Skin of body (tissue), 2 donors: ENCODE results near the gene PPP1R1C. TPM values are rescaled to one million over a fixed set of nuclear protein-coding genes. Genes with fewer than 3 reads are reported as not detected.

Experiments
- DNase-seq: peaks from one replicate; lab custom pipeline; 2025; lab: John Stamatoyannopoulos, UW
- total RNA-seq: library from RNA; depleted of rRNA; stranded (reverse); fragments of >200 nt; gene quantifications from one replicate; pipeline ENCODE4 v1.2.3, GENCODE V29; 2014

The PPP1R1C gene
- total RNA-seq, 1 donor from 2014 or later, result 0.59 TPM

- DNase-seq, result no peak
Observed at GRCh38 chr2:182062329-182062972, 76.8 kb downstream of the PPP1R1C start.

DNA sequence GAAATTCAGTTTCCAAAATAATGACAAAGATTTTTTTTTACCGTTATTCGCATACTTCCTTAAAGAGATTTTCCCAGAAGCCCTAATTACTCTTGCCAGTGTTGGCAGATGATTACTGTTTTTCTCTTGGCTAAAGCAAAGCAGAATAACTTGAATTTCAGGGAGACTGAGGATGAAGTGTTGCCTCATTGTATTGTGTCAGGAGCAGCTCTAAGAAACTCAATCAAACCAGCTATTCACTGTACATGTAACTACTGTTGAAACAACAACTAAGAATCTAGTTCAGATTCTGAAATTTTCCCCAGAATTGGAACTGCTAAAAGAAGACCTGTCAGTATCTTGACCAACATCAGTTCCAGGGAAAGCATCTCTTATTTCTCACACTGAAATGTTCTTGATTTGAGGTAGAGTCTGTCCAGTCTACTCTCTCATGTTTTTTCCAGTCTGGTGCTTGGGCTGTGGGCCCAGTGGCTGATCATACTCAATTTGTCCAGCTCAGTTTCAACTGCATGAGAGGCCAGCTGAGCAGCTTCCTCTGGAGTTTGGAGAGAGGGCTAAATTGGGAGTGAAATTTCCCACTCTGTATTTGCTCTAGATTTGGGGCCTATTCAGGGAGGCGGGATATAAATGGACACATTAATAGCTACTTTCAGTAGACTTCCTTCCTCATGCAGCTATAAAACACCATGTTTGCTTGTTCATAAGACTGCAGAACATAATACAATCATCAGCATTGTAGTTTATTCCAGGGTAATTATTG lies 78.5 kb downstream of the PPP1R1C start:
- DNase-seq, result peak; percentile 7

GRCh38 chr2:182066400-182067087 lies 80.9 kb downstream of the PPP1R1C start:
- DNase-seq, result no peak

- no peak for DNase-seq
Observed at GRCh38 chr2:182067393-182067792, 81.7 kb downstream of the PPP1R1C start.

GRCh38 chr2:182068811-182069210 lies 83.2 kb downstream of the PPP1R1C start:
- no peak for DNase-seq

- no peak for DNase-seq
Observed at GRCh38 chr2:182069416-182069815, 83.8 kb downstream of the PPP1R1C start.

- DNase-seq, result no peak
Observed at GRCh38 chr2:182069908-182070307, 84.3 kb downstream of the PPP1R1C start.

- DNase-seq, result no peak
Observed at GRCh38 chr2:182070736-182071135, 85.1 kb downstream of the PPP1R1C start.

DNA sequence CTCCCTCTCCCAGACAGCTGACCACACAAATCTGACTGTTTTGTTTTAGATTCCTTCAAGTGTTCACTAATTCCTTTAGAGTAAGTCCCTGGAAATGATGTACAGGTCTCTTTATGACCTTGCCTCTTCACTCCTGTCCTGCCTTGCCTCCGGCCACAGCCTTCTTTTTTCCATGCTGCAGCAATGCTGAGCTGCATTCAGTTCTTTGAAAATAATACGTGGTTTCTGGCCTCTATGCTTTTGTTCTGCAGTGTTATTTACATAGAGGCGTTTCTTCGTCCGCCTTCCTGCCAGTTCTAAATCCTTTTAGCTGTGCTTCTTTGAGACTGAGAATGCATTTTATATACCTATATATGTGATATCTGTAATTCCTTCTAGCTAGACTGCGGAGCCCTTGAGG lies 87.2 kb downstream of the PPP1R1C start:
- DNase-seq, result no peak

GRCh38 chr2:182073613-182074012 lies 88.0 kb downstream of the PPP1R1C start:
- DNase-seq, result no peak

- DNase-seq, result no peak
Observed at GRCh38 chr2:182077023-182077422, 91.4 kb downstream of the PPP1R1C start.

- peak; percentile 6 for DNase-seq
Observed at GRCh38 chr2:182077448-182078142, 91.9 kb downstream of the PPP1R1C start.

DNA sequence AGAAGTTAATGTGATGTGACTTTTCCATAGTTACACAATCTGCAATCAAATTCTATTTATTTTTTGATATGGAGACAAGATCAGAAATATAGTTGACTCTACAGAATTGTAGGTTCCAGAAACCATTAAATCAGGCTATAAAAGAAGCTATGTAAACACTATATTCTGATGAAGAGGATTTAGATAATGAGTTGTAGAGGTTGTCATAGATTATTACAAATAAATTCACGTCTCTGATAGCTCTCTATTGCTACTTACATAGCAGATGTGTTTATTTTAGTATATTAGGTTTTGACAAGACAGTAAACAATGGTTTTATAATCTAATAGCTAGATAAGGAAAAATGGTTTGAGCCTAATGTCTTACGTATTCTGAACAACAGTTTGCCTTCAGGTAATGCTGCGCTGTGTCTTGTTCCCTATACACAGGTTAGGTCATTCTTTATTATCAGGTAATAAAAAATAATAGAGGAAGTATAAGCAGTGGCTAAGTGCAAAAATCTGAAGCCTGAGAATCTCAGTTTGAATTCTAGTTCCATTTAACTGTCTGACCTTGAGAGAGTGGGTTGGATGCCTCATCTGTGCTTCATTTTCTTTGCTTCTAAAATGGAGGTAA lies 93.4 kb downstream of the PPP1R1C start:
- DNase-seq, result no peak

- no peak for DNase-seq
Observed at GRCh38 chr2:182080493-182080892, 94.8 kb downstream of the PPP1R1C start.

DNA sequence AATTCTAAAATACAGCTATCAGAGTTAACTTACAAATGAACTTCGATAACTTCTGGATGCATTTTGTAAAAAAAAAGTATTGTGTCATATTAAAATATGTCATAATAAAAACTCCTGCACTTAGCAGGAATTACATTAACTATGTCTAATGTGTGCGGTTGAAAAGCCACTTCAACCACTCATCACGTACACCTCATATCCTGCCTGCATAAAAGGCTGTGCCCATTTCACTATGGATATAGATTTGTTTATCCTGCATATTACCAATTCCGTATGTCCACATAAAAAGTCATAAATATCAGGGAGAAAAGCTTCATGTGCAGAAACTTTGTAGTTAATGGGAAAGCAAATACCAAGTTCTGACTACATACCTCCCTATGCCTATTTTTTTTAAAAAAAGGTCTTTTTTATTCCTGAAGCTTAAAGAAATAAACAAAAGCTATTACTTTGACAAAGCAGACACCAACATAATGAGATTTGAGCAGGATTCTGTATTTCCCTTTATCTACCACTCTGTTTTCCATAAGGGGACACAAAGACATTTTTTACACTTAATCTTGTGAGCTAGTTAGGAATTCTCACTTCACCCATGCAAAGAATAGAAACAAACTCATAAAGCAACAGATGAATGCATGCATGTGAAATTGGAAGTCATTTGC lies 96.1 kb downstream of the PPP1R1C start:
- no peak for DNase-seq

GRCh38 chr2:182088681-182089320 lies 103.1 kb downstream of the PPP1R1C start:
- no peak for DNase-seq

DNA sequence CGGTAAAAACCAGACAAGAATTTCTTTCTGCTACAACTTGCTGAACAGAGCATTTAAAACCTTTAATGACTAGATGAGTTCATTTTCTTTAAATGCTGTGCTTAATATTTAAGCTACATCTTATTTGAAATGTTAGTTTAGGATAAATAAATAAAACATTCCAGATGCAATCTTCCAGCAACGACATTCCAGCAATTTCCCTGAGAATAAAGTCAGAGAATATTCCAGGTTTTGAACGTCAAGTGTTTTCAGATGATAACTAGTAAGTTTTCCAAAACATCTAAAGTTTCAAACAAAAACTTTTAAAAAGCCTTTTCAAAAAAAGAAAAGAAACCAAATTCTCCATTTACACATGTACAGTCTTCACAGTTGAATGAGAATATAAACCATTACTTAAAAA lies 104.8 kb downstream of the PPP1R1C start:
- DNase-seq, result no peak

GRCh38 chr2:182097571-182098164 lies 112.0 kb downstream of the PPP1R1C start:
- DNase-seq, result no peak

GRCh38 chr2:182098648-182099047 lies 113.0 kb downstream of the PPP1R1C start:
- no peak for DNase-seq

- DNase-seq, result no peak
Observed at GRCh38 chr2:182101263-182101662, 115.6 kb downstream of the PPP1R1C start.
